Brain microvascular endothelial cell (primary cell): ENCODE measurements around the gene PPM1B.
A peak's percentile ranks its signal among the peaks of the same experiment; 100 is the strongest.
"Not testable (repeated sequence)": the region's sequence is repeated elsewhere in the genome, so short reads cannot be mapped to it uniquely, and the experiment has no call there.

ENCODE experiments used
- DNase-seq: peaks from one replicate; pipeline ENCODE4 v3.0.0-alpha.2; 2020
- H3K27ac ChIP-seq: fragments of 250-450 bp; sonication (Bioruptor Pico); 2 replicates; pipeline ENCODE4 v1.5.1; 2020; ENCODE audit warnings: mild to moderate bottlenecking, moderate library complexity
- H3K27me3 ChIP-seq: fragments of 250-450 bp; sonication (Bioruptor Pico); replicated peaks from 2 replicates; pipeline ENCODE4 v1.5.1; 2020; ENCODE audit warnings: mild to moderate bottlenecking
- H3K36me3 ChIP-seq: fragments of 250-450 bp; sonication (Bioruptor Pico); replicated peaks from 2 replicates; pipeline ENCODE4 v1.5.1; 2020; ENCODE audit warnings: mild to moderate bottlenecking
- H3K4me3 ChIP-seq: 2 replicates; pipeline ENCODE4 v1.5.1; 2011; ENCODE audit warnings: low read depth, mild to moderate bottlenecking, control low read depth, low read length, moderate library complexity
- CTCF ChIP-seq: IDR thresholded peaks from 2 replicates; pipeline ENCODE4 v1.5.1; 2011; ENCODE audit warnings: low read depth, mild to moderate bottlenecking, moderate library complexity, low read length, control low read depth, inconsistent platforms; ENCODE audit errors: missing control alignments
- in situ Hi-C: cut with HindIII; loops from 2 replicates; pipeline ENCODE4 v1.10.0; 2017; ENCODE audit warnings: low sequenced_read_pairs, low pct_ligation_motif_present

PPM1B gene

GRCh38 chr2:44246436-44246835, 77.8 kb downstream of the PPM1B start:
- in situ Hi-C loops, result no loop called here
- Histone ChIP-seq H3K27me3 (no peaks in the 10 kb centered on the region), H3K27ac (no peak overlapping the region), H3K4me3 (no peak overlapping the region), H3K36me3 (no peaks in the 10 kb centered on the region)
- no peak for DNase-seq
- no peak for TF ChIP-seq CTCF

- DNase-seq, result no peak
- no peak for TF ChIP-seq CTCF
- in situ Hi-C loops, result no loop called here
- no peak overlapping the region for H3K4me3 ChIP-seq
- no peak overlapping the region for H3K27ac ChIP-seq
- no peaks in the 10 kb centered on the region for H3K27me3 ChIP-seq
- no peaks in the 10 kb centered on the region for H3K36me3 ChIP-seq
These were observed 78.2 kb downstream of the PPM1B start for GRCh38 chr2:44246840-44247369.

GRCh38 chr2:44247924-44248323, 79.2 kb downstream of the PPM1B start:
- Histone ChIP-seq H3K4me3 (no peak overlapping the region), H3K36me3 (no peaks in the 10 kb centered on the region), H3K27ac (no peak overlapping the region), H3K27me3 (no peaks in the 10 kb centered on the region)
- peak; percentile 26 for TF ChIP-seq CTCF
- in situ Hi-C loops, result no loop called here
- no peak for DNase-seq

GRCh38 chr2:44249269-44249668, 80.6 kb downstream of the PPM1B start:
- H3K4me3 ChIP-seq, in situ Hi-C loops, DNase-seq, H3K36me3 ChIP-seq, H3K27ac ChIP-seq, H3K27me3 ChIP-seq: not testable (repeated sequence)

GRCh38 chr2:44250376-44250775, 81.7 kb downstream of the PPM1B start:
- DNase-seq, result no peak
- H3K4me3 ChIP-seq, result no peak overlapping the region
- no peak for TF ChIP-seq CTCF
- no peak overlapping the region for H3K27ac ChIP-seq
- no peaks in the 10 kb centered on the region for H3K36me3 ChIP-seq
- H3K27me3 ChIP-seq, result no peaks in the 10 kb centered on the region
- in situ Hi-C loops, result no loop called here

GRCh38 chr2:44254023-44254422, 85.3 kb downstream of the PPM1B start:
- H3K27ac ChIP-seq, result no peak overlapping the region
- in situ Hi-C loops, result no loop called here
- no peak for TF ChIP-seq CTCF
- H3K27me3 ChIP-seq, result no peaks in the 10 kb centered on the region
- no peak for DNase-seq
- H3K4me3 ChIP-seq, result no peak overlapping the region
- H3K36me3 ChIP-seq, result no peaks in the 10 kb centered on the region

- DNase-seq, H3K4me3 ChIP-seq, in situ Hi-C loops, H3K36me3 ChIP-seq, H3K27me3 ChIP-seq, H3K27ac ChIP-seq: not testable (repeated sequence)
These were observed 87.0 kb downstream of the PPM1B start for GRCh38 chr2:44255704-44256103.

- H3K27ac ChIP-seq, in situ Hi-C loops, DNase-seq, H3K27me3 ChIP-seq, H3K36me3 ChIP-seq, H3K4me3 ChIP-seq: not testable (repeated sequence)
These were observed 89.1 kb downstream of the PPM1B start for GRCh38 chr2:44257802-44258201.
